Measurements from ENCODE around the gene STAG1. TPM values are rescaled to one million over a fixed set of nuclear protein-coding genes. Genes with fewer than 3 reads are reported as not detected.

The STAG1 gene
- total RNA-seq, 1 donor from 2014 or later = 24.1 TPM

- Histone ChIP-seq H2AFZ (ENCODE audit: low read depth, low read length) (no peak overlapping the region), H3K4me2 (ENCODE audit: low read length) (no peak overlapping the region), H3K27ac (ENCODE audit: low read depth, low read length) (no peak overlapping the region), H3K4me3 (ENCODE audit: insufficient read depth, low read depth, low read length) (no peak overlapping the region), H3K27me3 (ENCODE audit: insufficient read depth, low read length) (no peaks in the 10 kb centered on the region), H3K9ac (ENCODE audit: low read length) (no peak overlapping the region), H3K4me1 (ENCODE audit: insufficient read depth, low read length) (peaks cover 17% of the 10 kb centered on the region), H3K79me2 (ENCODE audit: insufficient read depth, low read length) (no peaks in the 10 kb centered on the region), H4K20me1 (ENCODE audit: insufficient read depth, low read length) (no peaks in the 10 kb centered on the region), H3K36me3 (ENCODE audit: insufficient read depth, low read length) (peaks cover 2% of the 10 kb centered on the region), H3K9me3 (ENCODE audit: insufficient read depth, low read depth, low read length) (no peaks in the 10 kb centered on the region)
- Mint-ChIP-seq H3K4me1 (ENCODE audit: low read depth, unreplicated experiment) (peaks cover 26% of the 10 kb centered on the region), H3K4me3 (ENCODE audit: unreplicated experiment) (no peak overlapping the region), H3K27ac (ENCODE audit: unreplicated experiment) (peak overlapping the region; percentile 44), H3K9me3 (ENCODE audit: unreplicated experiment) (no peaks in the 10 kb centered on the region), H3K36me3 (ENCODE audit: low read depth, unreplicated experiment) (no peaks in the 10 kb centered on the region), H3K27me3 (ENCODE audit: low read depth, unreplicated experiment) (no peaks in the 10 kb centered on the region)
- DNase-seq (ENCODE audit: low read depth) (peak; percentile 35), FAIRE-seq (no peak)
- TF ChIP-seq CTCF (IDR thresholded peaks at IDR 0.05; ENCODE audit: insufficient read depth, low read depth, low read length) (no peak), EZH2 (IDR thresholded peaks at IDR 0.05; ENCODE audit: insufficient read depth, low read length) (no peak)
Measured at GRCh38 chr3:136351351-136351750, 400.8 kb downstream of the STAG1 start.

- Histone ChIP-seq H3K4me2 (ENCODE audit: low read length) (peak overlapping the region; percentile 61), H3K4me1 (ENCODE audit: insufficient read depth, low read length) (peaks cover 17% of the 10 kb centered on the region), H3K27me3 (ENCODE audit: insufficient read depth, low read length) (no peaks in the 10 kb centered on the region), H3K9me3 (ENCODE audit: insufficient read depth, low read depth, low read length) (no peaks in the 10 kb centered on the region), H3K27ac (ENCODE audit: low read depth, low read length) (peak overlapping the region; percentile 74), H2AFZ (ENCODE audit: low read depth, low read length) (no peak overlapping the region), H3K4me3 (ENCODE audit: insufficient read depth, low read depth, low read length) (no peak overlapping the region), H4K20me1 (ENCODE audit: insufficient read depth, low read length) (no peaks in the 10 kb centered on the region), H3K9ac (ENCODE audit: low read length) (peak overlapping the region; percentile 77), H3K36me3 (ENCODE audit: insufficient read depth, low read length) (peaks cover 2% of the 10 kb centered on the region), H3K79me2 (ENCODE audit: insufficient read depth, low read length) (no peaks in the 10 kb centered on the region)
- FAIRE-seq = peak; percentile 77
- H3K4me1 Mint-ChIP-seq (ENCODE audit: low read depth, unreplicated experiment) = peaks cover 26% of the 10 kb centered on the region
- no peaks in the 10 kb centered on the region for H3K27me3 Mint-ChIP-seq (ENCODE audit: low read depth, unreplicated experiment)
- no peaks in the 10 kb centered on the region for H3K9me3 Mint-ChIP-seq (ENCODE audit: unreplicated experiment)
- no peak overlapping the region for H3K4me3 Mint-ChIP-seq (ENCODE audit: unreplicated experiment)
- TF ChIP-seq CTCF (IDR thresholded peaks at IDR 0.05; ENCODE audit: insufficient read depth, low read depth, low read length) (no peak), EZH2 (IDR thresholded peaks at IDR 0.05; ENCODE audit: insufficient read depth, low read length) (no peak)
- DNase-seq (ENCODE audit: low read depth) = peak; percentile 61
- H3K27ac Mint-ChIP-seq (ENCODE audit: unreplicated experiment) = peak overlapping the region; percentile 78
- no peaks in the 10 kb centered on the region for H3K36me3 Mint-ChIP-seq (ENCODE audit: low read depth, unreplicated experiment)
Measured at GRCh38 chr3:136350557-136350956, 401.6 kb downstream of the STAG1 start.

GRCh38 chr3:136350132-136350531, 402.0 kb downstream of the STAG1 start:
- Histone ChIP-seq H3K79me2 (ENCODE audit: insufficient read depth, low read length) (no peaks in the 10 kb centered on the region), H3K27ac (ENCODE audit: low read depth, low read length) (peak overlapping the region; percentile 74), H3K27me3 (ENCODE audit: insufficient read depth, low read length) (no peaks in the 10 kb centered on the region), H2AFZ (ENCODE audit: low read depth, low read length) (no peak overlapping the region), H4K20me1 (ENCODE audit: insufficient read depth, low read length) (no peaks in the 10 kb centered on the region), H3K4me2 (ENCODE audit: low read length) (peak overlapping the region; percentile 61), H3K9me3 (ENCODE audit: insufficient read depth, low read depth, low read length) (no peaks in the 10 kb centered on the region), H3K36me3 (ENCODE audit: insufficient read depth, low read length) (peaks cover 2% of the 10 kb centered on the region), H3K4me3 (ENCODE audit: insufficient read depth, low read depth, low read length) (no peak overlapping the region), H3K4me1 (ENCODE audit: insufficient read depth, low read length) (peaks cover 17% of the 10 kb centered on the region), H3K9ac (ENCODE audit: low read length) (peak overlapping the region; percentile 77)
- Mint-ChIP-seq H3K4me3 (ENCODE audit: unreplicated experiment) (no peak overlapping the region), H3K36me3 (ENCODE audit: low read depth, unreplicated experiment) (no peaks in the 10 kb centered on the region), H3K27me3 (ENCODE audit: low read depth, unreplicated experiment) (no peaks in the 10 kb centered on the region), H3K4me1 (ENCODE audit: low read depth, unreplicated experiment) (peaks cover 26% of the 10 kb centered on the region), H3K9me3 (ENCODE audit: unreplicated experiment) (no peaks in the 10 kb centered on the region), H3K27ac (ENCODE audit: unreplicated experiment) (peak overlapping the region; percentile 78)
- no peak for TF ChIP-seq CTCF (IDR thresholded peaks at IDR 0.05; ENCODE audit: insufficient read depth, low read depth, low read length)
- TF ChIP-seq EZH2 (IDR thresholded peaks at IDR 0.05; ENCODE audit: insufficient read depth, low read length) = no peak
- peak; percentile 93 for FAIRE-seq
- DNase-seq (ENCODE audit: low read depth) = peak; percentile 92

Measured in astrocyte (in vitro differentiated cells and primary cell).